NCI-H1092 (cell line): ENCODE measurements around the gene CXCL1.
"Not testable (repeated sequence)": the region's sequence is repeated elsewhere in the genome, so short reads cannot be mapped to it uniquely, and the experiment has no call there.

Experiments used
- DNase-seq: peaks from one replicate; lab custom pipeline; 2025; lab: John Stamatoyannopoulos, UW

The CXCL1 gene

DNA sequence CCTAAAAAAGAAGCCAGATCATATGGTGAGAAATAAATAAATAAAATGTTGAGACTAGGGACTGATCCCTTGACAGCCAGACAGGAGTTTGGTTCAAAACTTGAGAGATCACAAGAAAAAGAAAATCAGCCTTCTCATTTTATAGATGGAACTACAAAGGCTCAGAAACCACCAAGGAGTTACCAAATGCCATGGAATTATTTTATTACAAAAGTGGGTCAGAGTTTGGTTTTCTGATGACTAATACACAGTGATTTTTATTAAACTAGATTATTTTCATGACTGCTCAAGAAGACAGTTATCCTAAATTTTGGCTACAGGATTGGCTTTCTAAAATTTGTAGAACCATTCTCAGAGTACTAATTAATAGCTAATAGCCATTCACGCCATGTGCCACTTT, 6.2 kb downstream of the CXCL1 start:
- DNase-seq, result no peak

DNA sequence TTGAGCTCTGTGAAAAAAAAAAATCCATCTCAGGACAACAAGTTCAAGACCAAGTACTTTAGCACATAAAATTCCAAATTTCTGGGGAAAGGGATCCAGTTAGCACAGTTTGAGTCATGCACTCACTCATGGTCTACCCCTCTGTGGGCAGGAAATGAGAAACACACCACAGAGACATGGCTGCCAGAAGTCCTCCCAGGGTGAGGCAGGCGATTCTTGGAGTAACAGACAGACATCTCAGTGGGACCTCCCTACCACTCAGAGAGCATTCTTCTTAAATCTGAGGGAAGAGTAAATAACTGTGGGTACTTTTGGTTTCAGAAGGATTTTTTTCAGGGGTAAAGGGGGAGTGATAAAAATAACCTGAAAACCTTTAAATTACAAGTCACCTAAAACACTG, 14.1 kb downstream of the CXCL1 start:
- DNase-seq, result no peak

DNA sequence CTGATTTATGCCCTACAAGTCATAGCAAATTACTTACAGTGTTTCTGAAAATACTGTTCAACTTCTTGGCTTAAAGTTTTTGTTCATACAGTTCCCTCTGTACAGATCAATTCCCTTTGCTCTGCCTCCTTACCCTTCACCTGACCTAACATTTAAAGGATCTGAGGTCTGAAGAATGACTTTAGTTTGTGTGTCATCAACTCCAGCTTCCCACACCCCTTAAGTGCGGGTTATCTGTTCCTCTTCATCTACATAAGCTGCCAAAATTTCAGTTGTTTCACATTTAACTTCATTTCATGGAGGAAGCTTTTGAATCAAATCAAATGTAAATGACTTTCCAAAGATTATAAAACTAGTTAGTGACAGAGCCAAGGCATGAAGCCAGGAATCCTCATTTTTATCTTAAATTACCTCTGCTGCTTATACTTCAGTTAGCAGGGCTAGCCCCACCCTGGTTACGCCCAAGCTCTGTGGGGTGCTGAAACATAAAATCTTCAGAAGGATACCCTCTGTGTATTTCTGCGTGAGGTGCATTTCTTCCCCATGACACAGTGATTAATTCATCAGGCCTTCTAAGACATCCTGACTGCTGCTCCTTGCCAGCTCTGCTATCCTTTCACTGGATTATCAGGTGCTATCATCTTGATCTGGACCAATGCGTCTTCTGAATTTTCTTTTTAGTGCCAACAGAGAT, 16.5 kb downstream of the CXCL1 start:
- no peak for DNase-seq

DNA sequence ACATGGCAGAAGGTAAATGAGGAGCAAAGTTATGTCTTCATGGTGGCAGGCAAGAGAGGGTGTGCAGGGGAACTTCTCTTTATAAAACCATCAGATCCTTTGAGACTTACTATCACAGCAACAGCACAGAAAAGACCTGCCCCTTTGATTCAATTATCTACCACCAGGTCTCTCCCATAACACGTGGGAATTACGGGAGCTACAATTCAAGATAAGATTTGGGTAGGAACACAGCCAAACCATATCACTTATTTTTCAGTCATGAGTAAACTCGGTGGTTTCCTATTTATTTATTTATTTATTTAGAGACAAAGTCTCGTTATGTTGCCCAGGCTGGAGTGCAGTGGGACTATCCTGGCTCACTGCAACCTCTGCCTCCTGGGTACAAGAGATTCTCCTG, 22.1 kb downstream of the CXCL1 start:
- DNase-seq, result no peak

DNA sequence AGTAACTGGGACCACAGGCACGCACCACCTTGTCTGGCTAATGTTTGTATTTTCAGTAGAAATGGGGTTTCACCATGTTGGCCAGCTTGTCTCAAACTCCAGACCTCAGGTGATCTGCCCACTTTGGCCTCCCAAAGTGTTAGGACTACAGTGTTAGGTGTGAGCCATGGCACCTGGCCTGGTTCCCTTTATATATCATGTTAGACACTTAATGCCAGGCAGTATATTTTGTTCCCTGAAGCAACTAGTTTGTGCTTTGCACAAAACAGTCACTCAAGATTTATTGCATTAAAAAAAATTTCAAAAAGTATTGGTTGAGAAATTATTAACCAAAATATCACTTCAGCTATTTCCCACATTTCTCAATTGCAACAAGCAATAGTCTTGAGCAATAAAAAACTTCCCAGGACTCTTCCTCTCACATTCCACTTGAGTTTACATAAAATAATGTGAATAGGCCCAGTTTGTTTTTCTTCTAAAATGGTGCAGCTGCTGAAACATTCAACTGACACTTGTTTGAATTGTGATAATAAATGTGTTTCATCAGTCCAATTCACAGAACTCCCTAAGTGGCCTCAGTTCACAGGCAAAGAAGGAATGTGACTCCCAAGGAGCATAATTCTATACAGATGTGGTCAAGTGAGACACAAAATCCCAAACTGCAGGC, 22.7 kb downstream of the CXCL1 start:
- no peak for DNase-seq

DNA sequence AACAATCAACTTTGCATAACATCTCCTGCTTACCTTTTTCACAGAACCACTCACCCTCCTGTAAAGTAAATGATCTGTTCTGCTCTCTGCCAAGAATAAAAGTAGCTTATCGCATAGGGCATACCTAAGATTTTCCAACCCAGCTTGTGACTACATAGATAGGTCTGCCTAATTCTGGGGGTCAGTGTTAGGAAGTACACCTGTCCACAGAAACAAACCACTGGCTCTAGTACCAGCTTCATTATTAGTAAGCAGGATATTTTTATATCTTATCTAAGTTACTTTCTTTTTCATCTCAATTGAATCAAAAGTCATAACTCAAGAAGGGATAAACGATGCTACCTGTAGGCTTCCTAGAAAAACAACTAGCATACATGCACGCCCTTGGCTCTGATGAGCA, 23.8 kb downstream of the CXCL1 start:
- no peak for DNase-seq

DNA sequence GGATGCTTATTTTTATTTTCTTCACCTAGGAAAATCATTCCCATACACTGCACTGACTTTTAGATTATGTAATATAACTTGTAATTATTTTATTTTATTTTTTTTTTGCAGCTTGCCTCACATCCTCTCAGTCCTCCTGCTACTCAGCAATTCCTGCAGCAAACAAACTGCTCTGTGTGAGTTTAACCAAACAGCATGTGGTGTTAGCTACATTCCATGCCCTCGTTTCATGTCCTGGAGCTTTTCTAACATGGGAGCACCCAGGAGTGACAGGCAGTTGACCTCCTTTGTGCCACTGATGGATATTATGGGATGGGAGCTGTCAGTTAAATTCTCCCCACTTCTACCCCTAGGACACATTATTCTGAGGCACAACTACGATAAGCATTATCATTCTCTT, 24.8 kb downstream of the CXCL1 start:
- no peak for DNase-seq

DNA sequence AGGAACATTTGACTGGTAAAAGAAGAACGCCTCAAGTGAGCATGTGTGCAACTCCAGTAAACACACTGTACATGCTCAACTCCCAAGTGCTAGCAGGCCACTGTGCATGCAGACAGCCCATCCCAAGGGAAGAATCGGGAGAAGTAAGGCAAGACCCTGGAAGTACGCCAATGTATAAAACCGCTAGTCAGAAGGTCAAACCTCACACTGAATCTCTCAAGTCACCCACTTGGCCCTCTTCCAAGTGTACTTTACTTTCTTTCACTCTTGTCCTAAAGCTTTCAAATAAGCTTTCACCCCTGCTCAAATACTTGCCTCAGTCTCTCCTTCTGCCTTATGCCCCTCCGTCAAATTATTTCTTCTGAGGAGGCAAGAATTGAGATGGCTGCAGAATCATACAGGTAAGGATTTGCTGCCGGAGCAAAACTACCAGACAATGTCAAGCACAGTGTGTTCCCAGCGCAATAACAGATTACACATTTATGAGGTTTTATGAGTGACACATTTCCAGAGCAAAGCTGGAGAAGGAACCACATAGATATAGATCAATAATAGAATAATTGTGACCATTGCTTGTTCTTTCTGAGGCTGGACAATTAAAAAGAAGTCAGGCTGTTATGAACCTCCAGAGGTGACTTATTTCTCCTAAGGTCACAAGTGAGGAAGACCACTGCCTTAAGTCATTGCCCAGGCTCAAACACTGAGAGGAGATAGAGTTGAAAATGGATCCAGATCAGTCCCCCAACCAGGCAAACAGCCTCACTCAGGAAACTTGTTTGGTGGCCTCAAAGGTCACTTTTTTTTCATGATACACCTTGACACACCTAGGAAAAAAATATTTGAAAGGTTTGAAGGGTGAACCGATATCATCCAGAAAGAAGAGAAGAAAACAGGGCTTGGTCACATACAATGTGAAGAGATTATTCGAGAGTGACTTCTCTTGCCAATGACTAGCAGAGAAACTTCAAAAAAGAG, 26.3 kb downstream of the CXCL1 start:
- no peak for DNase-seq

DNA sequence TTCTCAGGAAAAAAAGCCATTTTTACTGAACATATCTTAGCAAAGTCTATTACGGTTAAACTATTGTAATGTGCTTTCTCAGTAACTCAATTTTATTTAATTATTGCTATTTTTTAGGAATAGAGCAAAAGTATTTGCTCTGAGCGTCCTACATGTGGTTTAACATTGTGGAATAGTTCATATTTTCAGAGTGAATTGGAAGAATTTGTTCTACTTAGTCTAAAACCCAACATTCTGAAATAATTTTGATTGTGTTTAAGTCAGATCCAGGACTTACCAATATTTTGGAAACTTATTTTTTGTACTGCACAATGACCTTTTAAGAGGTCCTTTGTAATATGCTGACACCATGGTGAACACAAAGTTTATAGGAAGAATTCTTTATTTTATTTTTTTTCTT, 27.2 kb downstream of the CXCL1 start:
- no peak for DNase-seq

DNA sequence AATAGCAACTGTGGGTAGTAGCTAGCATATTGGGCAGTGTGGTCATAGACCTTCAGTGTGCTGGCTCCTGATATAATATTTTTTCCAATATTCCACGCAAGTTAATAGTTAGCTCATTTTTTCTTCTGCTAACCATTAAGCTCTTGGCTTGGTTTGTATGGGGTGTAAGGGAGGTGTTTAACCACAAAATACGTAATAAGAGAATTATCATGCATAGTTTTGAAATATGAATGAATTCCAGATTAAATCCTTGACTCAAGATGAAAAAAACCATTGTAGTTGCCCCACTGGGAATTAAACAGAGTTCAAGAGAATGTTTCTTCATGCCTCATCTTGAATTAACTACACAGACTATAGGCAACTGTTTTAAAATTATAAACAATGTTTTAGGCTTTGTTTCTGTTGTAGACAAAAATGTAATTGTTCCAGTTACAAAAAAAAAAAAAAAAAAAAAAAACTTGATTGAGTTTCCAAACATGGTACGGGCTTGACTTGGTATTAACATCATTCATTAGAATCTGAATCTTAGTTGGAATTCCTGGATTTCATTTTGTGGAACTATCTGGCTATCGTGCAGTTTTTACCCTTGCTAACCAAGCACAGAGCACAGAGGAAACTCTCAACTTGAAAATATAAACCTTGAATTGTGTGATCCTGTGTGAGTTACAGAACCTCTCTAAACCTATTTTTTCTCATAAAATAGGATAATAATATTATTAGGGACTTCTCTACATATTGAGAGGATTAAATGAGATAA, 28.4 kb downstream of the CXCL1 start:
- DNase-seq, result no peak

DNA sequence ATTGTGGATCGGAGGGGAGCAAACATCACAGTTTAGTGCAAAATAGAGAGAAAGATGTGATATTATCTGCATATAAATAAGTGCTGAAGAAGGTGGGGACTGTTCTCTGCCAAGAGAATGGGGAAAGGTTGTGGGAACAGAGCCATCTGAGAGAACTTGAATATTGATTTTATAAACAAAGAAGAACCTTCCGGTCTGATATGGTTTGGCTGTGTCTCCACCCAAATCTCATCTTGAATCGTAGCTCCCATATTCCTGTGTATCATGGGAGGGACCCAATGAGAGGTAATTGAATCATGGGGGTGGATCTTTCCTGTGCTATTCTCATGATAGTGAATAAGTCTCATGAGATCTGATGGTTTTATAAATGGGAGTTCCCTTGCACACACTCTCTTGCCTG, 30.1 kb downstream of the CXCL1 start:
- DNase-seq, result not testable (repeated sequence)

DNA sequence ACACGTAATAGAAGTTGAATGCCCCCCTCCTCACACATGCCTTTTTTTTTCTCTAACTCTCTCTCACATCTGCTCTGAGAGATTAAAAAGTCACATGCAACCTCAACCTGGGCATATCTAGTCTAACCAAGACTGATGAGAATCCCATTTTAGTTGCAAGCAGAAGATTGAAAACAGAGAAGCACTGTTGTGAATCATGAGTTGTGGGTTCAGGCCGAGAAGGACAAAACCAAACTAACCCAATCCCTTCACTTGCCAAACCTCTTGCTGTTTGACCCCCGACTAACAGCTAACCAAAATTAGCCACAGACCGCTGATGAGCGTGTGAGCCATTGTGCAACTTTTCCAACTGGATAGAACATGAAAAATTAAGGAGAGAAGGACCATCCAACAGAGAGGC, 31.8 kb downstream of the CXCL1 start:
- no peak for DNase-seq

DNA sequence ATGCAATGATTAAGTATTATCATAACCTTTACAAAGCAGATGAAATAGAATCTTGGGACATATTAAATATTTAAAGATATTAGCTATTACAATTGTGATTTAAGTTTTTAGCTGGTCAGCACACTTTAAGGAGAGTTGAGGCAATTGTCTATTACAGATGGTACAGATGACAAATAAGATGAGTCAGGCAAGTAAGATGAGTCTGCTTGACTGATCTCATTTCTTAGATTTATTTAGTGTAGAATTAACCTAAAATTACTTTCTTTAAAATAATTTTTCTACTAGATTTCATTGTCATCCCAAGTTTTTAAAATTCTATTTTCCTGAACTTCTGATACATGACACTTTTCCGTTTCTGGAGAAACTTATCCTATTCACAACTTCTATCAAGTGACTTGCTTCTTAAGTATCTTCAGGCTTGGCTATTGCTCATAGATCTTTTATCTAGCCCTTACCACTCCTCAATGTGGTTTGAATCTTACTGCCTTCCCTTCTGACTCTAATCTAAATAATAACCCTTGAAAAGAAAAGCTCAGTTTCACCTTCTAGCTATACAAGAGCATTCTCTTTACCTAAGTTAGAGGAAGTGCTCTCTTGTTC, 32.9 kb downstream of the CXCL1 start:
- no peak for DNase-seq

DNA sequence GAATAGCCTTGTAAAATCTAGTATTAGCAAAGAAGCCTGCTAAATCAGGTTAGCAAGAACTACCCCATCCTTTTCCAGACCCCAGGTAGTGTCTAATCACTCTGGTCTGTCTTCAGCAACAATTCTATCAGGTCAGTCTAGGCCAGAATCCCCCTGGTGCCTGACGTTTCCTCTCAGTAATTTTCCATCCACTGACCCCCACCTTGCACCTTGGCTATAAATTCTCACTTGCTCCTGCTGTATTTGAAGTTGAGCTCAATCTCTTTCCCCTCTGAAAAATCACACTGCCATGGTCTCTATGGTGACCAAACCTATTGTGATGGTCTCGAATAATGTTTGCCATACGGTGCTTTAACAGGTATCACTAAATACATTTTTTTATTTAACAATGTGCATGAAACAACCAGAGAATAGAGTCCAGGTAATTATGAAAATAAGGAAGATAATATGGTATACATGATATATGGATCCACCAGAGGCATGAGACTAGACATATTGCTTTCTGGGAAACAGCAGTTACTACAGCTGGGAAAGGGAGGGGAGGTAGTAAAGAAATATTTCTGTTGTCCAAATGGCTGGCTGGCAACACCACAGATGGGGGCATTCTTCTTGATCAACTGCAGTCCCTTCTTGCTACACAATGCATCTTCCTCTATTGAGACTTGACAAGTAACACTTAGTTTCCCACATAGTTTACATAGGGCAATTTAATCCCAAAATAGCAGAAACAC, 33.8 kb downstream of the CXCL1 start:
- DNase-seq, result no peak

DNA sequence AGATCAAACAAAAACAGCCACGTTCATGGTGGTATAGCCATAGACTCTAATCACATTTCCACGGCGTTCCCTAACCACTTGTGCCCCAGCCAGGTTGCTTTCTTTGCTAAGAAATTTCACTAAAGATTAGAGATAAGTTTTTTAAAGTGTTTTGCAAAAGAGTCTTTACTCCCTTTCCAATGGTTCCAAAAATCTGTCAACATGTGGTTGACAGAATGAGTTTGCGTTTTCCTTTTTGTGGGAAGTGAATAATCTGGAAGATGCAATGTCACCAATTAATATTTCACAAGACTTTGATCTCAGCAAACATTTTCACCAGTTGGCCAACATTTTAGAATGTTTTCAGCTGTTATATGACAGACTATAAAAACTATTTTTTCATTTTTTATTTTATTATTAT, 35.3 kb downstream of the CXCL1 start:
- DNase-seq, result no peak

DNA sequence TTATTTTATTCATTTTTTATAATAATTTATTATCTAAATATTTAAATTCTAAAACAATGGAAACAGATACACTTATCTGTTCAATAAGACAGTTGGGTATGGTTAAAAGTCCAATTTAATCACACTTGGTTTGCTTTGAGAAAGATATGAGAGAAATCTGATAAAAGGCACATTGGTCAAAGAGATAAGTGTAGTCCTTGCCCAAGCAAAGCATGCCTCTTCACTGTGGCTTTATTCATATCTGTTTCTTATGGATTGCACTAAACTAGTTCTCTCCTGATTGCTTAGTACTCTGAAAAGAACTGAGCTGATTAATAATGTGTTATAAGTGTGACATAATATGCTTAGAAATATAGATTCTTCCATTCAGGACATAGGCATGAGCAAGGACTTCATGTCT, 39.8 kb downstream of the CXCL1 start:
- no peak for DNase-seq

DNA sequence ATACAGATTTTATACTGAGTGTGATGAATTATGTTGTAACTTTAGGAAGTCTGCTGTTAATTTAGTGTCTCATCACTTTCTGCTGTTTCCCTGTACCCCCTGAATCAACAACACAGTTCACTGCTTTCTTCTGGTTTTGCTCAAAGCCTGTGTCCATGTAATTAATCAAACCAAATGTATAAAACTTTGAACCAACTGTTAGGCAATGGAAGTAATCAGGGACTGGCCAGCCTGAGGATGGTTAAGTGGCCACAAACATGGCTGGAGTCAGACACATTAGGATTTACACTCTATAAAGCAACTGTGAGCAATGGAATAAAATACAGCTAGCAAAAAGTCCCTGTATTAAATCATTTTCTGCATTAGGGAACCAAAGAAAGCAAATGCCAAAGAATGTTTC, 42.6 kb downstream of the CXCL1 start:
- DNase-seq, result no peak

DNA sequence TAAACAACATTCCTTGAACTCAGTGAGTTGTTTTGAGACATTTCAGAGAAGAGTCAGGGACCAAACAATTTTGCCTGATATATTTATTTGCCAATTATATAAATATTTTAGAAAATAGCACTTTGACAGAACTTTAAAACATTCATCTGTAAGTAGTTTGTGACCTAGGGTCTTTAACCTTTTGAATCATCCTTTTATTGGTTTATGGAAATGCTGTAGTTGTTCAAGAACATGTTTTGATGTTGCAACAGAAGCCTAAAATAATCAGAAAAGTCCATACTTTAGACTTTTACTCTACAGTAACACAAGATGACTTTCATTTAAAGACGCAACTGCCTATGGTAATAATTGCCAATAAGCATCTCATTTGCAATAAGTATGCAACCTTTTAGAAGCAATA, 43.0 kb downstream of the CXCL1 start:
- no peak for DNase-seq

DNA sequence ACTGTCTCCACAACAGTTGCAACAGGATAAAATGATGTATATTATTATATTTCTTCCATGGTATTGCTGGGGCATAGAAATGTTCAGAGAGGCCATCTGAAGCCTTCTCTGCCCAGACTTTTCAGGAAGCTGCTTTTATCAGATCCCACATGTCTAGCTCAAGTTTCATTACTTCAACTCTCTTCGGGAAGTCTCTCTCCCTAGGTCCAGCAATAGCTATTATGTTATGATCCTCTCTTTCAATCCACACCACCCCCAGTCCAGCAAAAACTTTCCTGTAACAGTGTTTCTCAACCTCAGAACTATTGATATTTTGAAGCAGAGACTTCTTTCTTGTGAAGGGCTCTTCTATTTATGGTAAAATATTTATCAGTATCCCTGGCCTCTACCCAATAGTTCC, 44.9 kb downstream of the CXCL1 start:
- no peak for DNase-seq

DNA sequence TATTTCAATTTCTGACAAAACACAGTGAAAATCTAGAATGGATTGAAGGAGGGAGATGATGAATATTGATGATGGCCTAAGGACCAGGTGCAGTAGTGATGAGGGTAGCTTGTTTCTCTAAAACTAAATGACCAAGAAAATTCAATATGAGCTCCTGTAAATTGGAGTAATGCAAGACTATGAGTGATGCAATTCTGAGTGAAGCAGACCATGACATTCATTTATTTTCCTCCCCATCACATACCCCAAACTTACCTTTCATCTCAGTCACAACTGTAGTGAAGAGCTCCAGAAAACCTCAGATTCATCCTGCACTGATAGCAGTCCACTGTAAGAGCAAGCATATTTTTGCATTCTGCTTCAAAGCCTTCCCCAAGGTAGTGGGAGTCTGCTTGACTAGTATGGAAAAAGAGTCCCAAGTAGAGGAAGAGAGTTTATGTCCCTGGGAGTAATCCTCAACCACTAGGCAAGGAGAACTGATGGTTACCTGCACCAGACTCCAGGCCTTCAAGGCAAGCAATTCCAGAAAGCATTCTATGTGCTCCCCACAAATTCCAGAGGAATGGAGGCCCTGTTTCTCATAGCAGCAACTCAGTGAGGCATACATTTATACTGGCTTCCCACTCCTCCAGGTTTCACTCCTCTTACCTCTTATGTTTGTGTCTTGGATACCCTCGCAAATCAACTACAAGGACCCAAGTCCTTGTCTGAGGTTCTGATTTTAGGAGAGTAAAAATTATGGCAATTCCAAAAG, 47.2 kb downstream of the CXCL1 start:
- DNase-seq, result no peak
